IPS-18c (cell line): ENCODE results near the gene LAMA3.
"Not testable (repeated sequence)": the region's sequence is repeated elsewhere in the genome, so short reads cannot be mapped to it uniquely, and the experiment has no call there.

Source experiments
- H3K4me3 ChIP-seq: 2 replicates; pipeline ENCODE4 v1.7.0; 2013; ENCODE audit warnings: low read depth, mild to moderate bottlenecking, low read length, moderate library complexity; ENCODE audit not compliant: insufficient read depth
- H3K9me3 ChIP-seq: one replicate; pipeline ENCODE4 v1.6.1; 2013; ENCODE audit warnings: mild to moderate bottlenecking, low read length, moderate library complexity; ENCODE audit not compliant: control insufficient read depth, insufficient read depth

Gene LAMA3

DNA sequence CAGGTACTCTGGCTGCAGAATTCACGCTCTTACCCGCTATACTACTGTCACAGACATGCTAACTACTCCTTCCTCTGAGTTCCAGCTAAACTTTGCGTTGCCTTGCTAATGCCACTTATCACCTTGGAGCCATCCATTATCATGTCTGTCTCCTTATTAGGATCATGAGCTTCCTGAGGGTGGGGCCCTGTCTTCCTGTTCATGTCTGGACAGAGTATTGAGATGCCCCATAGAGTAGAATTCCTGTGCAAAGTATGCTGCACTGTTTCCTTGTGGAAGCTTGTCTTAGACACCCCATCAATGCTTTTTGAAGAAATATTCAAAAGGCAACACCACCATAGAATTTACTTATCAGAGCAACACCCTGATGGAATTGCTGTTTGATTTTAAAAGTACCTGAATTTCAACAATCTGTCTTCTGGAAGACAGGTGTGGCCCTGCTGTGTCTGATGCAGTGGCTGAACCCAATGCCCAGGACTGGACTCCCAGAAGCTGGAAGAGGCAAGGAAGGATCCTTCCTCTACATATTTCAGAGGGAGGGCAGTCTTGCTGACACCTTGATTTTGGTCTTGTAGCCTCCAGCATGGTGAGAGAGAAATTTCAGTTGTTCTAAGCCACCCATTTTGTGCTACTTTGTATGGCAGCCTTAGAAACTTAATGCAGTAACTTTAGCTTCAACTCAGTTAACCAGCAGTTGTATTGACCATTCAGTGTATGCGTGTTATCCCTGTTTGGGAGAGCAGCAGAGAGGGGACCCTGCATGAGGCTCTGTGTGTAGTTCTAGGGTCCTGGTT lies 5.6 kb downstream of the LAMA3 start:
- Histone ChIP-seq H3K9me3 (no peaks in the 10 kb centered on the region), H3K4me3 (no peak overlapping the region)

DNA sequence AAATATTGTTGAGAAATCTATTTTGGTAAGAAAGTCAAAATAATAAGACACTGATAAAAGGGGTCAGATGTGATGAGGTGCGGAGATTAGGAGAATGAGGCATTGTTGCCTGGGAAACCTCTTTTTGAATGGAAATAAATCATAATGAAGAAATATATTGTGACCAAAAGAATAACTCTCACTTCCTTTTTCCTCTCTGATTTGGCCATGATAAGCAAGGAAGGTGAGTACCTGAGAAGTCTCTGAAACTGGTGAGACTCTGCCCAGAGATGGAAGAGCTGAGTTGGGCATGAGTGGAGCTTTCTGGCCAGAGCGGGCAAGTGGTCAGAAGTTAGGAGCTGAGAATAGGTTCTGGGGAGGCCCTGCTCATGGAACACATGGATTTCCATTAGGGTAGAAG lies 11.8 kb downstream of the LAMA3 start:
- Histone ChIP-seq H3K9me3 (no peaks in the 10 kb centered on the region), H3K4me3 (no peak overlapping the region)

DNA sequence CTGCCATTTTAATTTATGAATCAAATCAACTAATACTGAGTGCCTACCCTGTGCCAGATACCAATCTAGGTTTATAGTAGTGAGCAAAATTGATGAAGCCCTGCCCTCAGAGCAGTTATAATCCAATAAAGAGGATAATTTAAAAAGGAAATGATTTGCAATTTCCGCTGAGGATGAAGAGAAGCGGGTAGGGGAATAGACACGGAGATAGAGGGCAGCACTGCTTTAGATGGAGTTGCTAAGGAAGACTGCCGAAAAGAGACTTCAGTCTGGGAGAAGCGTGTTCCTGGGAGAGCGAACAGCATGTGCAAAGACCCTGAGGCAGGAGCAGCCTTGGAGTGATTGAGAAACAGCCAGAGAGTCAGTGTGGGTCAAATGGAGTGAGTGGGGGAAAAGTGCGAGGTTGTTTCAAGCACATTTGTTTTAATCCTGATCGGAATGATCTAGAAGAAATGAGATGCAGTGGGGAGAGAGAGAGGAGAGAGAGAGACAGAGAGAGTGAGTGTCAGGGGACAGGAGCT lies 12.4 kb downstream of the LAMA3 start:
- no peaks in the 10 kb centered on the region for H3K9me3 ChIP-seq
- H3K4me3 ChIP-seq = no peak overlapping the region

DNA sequence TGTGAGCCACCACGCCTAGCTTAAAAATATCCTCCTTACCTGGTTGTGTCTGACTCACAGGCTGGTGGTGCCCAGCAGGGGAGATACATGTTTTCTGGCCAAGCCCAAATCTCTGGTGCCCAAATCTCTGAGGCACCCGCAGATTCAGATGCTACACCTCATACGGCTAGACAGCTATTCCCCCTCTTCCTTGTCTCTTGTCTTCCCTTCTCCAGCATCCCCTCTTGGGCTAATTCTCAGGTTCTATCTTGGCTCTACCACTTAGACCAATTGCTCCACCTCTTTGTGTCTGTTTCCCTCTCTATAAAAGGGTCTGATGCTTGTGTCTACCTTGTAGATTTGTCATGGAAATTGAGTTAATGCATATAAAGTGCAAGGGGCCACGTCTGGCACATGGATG lies 13.4 kb downstream of the LAMA3 start:
- Histone ChIP-seq H3K9me3 (no peaks in the 10 kb centered on the region), H3K4me3 (no peak overlapping the region)

DNA sequence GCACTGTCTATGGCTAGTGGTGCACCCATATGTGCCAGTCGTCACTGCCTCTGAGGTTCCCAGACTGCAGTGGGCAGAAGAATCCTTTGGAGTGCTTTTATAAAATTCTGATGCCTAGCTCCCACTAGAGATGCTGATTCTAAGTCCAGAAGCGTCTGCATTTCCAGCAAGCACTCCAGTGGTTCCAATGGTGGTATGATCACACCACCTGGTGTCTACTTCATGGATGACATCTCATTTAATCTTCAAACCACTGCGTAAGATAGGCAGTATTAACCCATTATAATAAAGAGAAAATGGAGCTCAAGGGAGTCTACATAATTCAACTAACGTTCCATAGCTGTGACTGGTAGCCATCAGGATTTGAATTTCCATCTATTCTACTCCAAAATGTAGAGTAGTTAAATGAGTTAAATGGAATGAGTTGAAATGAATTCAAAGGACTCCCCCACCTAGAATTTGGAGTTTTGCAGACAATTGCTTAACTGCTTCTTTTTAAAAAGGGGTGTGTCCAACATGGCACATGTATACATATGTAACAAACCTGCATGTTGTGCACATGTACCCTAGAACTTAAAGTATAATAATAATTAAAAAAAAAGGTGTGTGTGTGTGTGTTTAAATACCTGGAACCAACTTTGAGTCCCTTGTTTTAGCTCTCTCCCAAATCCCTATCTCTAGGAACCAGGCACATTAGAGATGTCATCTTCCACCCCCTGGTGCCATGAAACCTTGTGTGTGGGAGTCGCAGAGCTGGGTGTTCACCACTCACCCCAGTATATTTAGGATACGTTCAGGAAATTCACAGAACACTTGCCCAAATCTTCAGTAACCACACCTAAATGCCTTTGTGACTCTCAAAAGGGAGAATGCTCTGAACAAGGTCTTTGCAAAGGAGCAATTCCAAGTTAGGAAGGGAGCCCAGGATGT lies 14.1 kb downstream of the LAMA3 start:
- no peaks in the 10 kb centered on the region for H3K9me3 ChIP-seq
- H3K4me3 ChIP-seq = no peak overlapping the region

DNA sequence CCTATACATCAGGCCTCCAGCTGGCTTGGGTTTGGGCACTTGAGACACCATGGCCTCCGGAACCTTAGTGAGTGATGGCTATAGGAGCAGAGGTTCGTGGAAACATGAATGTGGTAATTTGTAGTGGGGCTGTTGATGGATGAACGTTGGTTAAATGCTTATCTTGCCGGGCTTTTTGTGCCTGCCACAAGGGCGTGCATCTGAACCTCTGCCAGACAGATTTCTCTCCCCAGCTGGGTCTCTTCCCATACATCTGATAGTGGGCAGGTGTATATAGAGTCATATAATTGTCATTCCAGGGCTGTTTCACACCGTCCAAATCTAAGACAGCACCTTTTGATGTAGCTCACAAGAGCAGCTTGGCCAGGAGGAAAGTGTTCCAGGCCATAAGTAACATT lies 14.7 kb downstream of the LAMA3 start:
- no peaks in the 10 kb centered on the region for H3K9me3 ChIP-seq
- no peak overlapping the region for H3K4me3 ChIP-seq

DNA sequence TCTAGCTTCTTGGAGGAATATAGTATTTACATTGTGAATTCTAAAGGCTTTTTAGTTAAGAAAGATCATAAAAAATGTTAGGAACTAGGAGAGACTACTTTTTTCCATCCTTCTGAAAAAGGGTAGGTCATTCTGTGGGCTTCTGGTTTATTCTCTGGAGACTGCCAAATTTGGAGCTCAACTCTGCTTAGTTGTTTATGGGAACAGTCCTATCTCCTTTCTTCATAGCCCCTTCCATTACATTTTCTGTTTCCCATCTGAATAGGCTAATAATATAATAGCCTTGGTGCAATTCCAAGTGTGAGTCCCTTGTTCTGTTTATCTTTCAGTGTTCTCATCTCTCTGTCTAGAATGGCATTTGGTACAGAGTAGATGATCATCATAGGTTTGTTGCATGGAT lies 15.6 kb downstream of the LAMA3 start:
- H3K9me3 ChIP-seq = no peaks in the 10 kb centered on the region

DNA sequence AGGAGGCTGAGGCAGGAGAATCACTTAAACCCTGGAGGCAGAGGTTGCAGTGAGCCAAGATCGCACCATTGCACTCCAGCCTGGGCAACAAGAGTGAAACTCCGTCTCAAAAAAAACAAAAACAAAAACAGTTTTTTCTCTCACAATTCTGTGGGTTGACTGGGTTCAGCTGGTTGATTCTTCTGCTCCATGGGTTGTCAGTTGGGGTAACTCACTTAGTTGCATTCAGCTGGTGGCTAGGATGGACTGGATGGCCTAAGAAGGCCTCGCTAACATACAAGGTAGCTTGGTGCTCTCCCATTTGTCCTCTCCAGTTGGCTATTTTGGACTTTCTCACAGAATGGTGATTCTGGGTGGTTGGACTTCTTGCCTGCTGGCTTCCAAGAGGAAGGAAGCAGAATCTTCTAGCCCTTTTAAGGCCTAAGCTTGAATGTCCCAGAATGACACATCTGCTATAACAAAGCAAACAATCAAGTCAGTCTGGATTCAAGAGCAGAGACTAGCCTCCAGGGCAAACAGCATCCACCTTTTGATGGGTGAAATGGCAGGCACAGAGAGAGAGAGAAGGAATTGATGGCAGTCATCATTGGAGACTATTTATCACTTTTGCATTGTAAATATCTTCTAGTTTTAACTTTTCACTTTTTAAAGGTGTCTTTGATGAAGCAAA lies 17.9 kb downstream of the LAMA3 start:
- Histone ChIP-seq H3K9me3 (no peaks in the 10 kb centered on the region), H3K4me3 (no peak overlapping the region)

More for the DNA sequence above, 15.6 kb downstream of the LAMA3 start:
- H3K4me3 ChIP-seq = no peak overlapping the region

DNA sequence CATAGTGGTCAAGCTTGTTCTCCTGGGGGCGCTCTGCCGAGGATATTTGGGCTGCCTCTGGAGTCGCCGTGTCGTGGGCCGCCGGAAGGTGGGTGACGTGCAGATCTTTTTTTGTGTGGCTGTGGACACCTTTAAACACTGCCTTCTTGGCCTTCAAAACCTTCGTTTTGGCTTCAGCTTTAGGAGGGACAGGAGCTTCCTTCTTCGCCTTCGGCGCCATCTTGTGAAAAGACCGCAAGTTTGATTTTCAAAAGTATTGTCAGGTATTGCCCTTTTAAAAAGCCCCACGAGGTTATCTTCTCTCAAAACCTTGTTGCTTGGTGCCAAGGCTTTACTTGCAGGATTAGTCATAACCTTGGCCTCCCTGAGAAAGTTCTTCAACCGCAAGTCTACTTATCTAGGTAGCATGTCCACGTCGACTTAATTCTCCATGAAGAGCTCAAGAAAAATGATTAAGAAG lies 20.8 kb downstream of the LAMA3 start:
- H3K4me3 ChIP-seq = no peak overlapping the region
- H3K9me3 ChIP-seq = no peaks in the 10 kb centered on the region

DNA sequence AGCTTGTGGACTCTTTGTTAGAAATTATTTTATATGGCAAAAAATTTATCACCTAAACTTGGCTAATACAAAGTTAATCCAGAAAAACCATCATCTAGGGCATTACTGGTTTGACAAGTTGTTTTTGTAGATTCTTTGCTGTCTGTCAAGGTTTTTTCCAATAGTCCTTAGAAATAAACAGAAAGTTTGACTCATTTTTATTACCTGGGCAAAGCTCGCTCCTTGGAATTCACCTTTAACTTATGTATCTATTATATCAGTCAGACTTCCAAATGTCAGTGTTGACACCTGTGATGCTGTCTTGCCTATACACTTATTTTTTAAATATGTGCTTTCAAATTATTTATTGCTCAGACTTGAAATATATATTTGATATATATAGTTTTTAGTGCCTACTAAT lies 21.7 kb downstream of the LAMA3 start:
- H3K4me3 ChIP-seq = no peak overlapping the region
- H3K9me3 ChIP-seq = no peaks in the 10 kb centered on the region

DNA sequence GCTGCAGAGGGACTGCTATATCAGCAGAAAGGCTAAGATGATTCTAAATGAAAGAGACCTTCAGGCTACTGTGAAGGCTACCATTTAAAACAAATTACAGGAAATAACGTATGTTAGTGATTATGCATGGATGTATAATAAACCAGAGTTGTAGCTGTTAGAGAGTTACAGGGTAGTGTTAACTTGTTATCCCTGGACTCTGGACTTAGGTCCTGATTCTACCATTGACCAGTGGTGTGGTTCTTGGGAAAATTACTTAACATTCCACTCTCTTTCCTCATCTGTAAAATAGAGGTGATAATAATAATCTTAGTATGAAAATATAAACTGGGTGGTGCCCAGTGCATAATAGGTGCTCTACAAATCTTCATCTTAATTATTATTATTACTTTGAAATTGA lies 22.2 kb downstream of the LAMA3 start:
- Histone ChIP-seq H3K4me3 (no peak overlapping the region), H3K9me3 (no peaks in the 10 kb centered on the region)

DNA sequence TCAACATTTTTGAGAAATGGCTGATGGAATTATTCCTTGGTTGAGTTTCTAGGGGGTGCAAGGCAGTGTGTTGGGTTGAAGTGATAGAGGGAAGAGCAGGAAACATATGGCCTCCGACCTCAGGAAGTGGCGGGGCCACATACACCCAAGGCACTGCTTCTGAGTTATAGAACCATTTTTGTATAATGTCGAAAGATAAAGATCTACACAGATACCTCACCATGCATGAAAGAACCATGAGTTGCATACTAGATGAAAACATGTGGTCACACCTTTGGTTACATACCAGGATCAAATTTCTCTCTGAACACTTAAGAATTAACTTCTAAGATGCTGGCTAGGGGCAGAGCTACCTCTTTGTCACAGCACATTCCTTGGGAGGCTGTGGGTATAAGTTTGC lies 23.2 kb downstream of the LAMA3 start:
- H3K4me3 ChIP-seq = no peak overlapping the region
- H3K9me3 ChIP-seq = no peaks in the 10 kb centered on the region

DNA sequence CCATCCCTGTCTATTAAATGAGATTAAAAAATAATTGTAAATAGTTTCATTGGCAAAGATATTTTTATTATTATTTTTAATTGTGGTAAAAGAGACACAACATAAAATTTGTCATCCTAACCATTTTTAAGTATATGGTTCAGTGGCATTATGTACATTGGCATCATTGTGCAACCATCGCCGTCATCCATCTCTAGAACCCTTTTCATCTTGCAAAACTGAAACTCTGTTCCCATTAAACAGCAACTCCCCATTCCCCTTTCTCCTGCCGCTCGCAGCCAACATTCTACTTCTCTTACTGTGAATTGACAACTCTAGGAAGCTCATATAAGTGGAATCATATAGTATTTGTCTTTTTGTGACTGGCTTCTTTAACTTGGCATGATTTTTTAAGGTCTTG lies 25.3 kb downstream of the LAMA3 start:
- Histone ChIP-seq H3K4me3 (no peak overlapping the region), H3K9me3 (no peaks in the 10 kb centered on the region)

DNA sequence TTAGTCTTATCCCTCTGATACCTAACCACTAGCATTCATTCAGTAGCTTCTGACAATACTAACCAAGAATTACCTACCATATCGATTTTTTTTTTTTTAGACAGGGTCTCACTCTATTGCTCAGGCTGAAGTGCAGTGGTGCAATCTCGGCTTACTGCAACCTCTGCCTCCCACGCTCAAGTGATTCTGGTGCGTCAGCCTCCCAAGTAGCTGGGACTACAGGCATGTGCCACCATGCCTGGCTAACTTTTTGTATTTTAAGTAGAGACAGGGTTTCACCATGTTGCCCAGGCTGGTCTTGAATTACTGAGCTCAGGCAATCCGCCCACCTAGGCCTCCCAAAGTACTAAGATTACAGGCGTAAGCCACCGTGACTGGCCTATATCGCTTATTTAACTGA lies 26.8 kb downstream of the LAMA3 start:
- H3K4me3 ChIP-seq, H3K9me3 ChIP-seq: not testable (repeated sequence)

DNA sequence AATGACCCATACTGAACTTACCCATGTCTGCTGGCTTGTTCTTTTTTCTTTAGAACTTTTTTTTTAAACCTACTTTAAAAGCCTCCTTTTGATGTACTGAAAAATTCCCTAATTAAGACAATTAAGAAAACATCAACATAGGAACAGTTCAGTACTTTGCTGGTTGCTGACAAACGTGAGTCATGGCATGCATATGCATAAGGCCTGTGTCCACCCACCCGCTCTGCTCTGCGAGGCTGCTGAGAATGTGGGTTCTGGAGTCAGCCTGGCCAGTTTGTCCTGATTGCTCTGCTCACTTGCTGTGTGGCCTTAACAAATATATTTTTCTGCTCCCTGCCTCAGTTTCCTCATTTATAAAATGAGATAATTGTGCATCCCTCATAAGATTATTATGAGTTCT lies 27.3 kb downstream of the LAMA3 start:
- no peaks in the 10 kb centered on the region for H3K9me3 ChIP-seq
- H3K4me3 ChIP-seq = no peak overlapping the region

DNA sequence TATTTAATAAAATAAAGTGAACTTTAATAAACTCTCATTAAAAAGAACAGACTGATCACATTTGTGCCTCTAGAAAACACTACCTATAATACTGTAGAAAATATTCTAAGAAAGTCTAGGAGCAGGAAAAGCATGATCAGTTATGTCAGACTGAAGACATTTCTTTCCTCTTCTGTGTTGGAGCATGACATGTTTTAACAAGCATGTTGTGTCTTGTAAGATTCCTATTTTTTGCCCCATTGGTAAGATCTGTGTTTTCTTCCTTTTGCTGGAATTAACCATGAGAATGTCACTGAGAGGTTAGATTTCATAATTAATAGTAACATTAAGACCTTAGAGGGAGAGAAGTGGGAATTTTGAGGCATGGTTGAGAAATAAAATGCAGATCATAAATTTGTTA lies 27.7 kb downstream of the LAMA3 start:
- H3K4me3 ChIP-seq = no peak overlapping the region
- H3K9me3 ChIP-seq = no peaks in the 10 kb centered on the region

DNA sequence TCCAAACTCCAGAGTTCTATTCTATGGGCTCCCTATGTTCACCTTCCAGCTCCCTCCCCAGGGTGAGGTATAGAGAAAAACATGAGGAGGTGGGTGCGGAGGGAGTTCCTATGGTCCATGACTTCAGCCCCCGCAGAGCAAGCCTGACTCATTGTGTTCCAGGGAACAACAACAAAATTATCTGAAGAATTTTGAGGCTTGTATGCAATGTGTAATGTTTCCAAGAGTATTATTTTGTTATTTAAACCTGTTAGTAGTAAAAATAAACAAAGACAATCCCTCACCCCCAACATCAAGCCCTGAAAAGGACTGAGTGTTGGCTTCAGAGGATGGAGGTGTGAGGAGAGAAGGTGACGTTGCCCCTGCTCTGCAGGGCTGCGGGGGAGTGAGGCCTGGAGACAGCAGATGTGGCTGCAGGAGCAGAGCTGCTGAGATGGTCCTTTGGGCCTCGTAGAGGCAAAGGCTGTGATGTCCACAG lies 29.0 kb downstream of the LAMA3 start:
- Histone ChIP-seq H3K4me3 (no peak overlapping the region), H3K9me3 (no peaks in the 10 kb centered on the region)
